MCF 10A (cell line): Measurements from ENCODE around the gene MRGPRG. TPM values are rescaled to one million over a fixed set of nuclear protein-coding genes. Genes with fewer than 3 reads are reported as not detected.
"Not testable (repeated sequence)": the region's sequence is repeated elsewhere in the genome, so short reads cannot be mapped to it uniquely, and the experiment has no call there.

ENCODE experiments used
- Bru-seq: library from RNA; stranded (reverse); fragments of 400-500 nt; gene quantifications from one replicate; lab custom pipeline; 2021; lab: Mats Ljungman, UMichigan
- BruChase-seq, 2 experiments: library from RNA; stranded (reverse); fragments of 400-500 nt; gene quantifications; one replicate each; lab custom pipeline; 2021; lab: Mats Ljungman, UMichigan
- BruUV-seq: library from RNA; stranded (reverse); fragments of 400-500 nt; replicated peaks from 2 replicates; lab custom pipeline; 2021; lab: Mats Ljungman, UMichigan
- CTCF ChIA-PET: fragments of 300-600 bp; sonication (Branson Sonifier 250); formaldehyde crosslinking; extraction: SDS; loops from one replicate; lab custom pipeline; 2021; ENCODE audit warnings: antibody characterized with exemption, inconsistent platforms; lab: Yijun Ruan, JAX
- POLR2A ChIA-PET: fragments of 300-600, 350-650 bp; sonication (Branson Sonifier 250); formaldehyde crosslinking; extraction: SDS; loops from one replicate; lab custom pipeline; 2020; ENCODE audit warnings: antibody characterized with exemption, inconsistent platforms; lab: Yijun Ruan, JAX
- DNase-seq: peaks from one replicate; pipeline ENCODE4 v3.0.0-alpha.2; 2018; ENCODE audit not compliant: unreplicated experiment
- H3K27ac Mint-ChIP-seq: one replicate; pipeline ENCODE4 v1.8.0; 2022; ENCODE audit warnings: mild to moderate bottlenecking, low read depth, mixed read lengths; ENCODE audit not compliant: unreplicated experiment
- H3K27me3 Mint-ChIP-seq: one replicate; pipeline ENCODE4 v1.8.0; 2022; ENCODE audit warnings: mixed read lengths; ENCODE audit not compliant: insufficient read depth, unreplicated experiment
- H3K36me3 Mint-ChIP-seq: one replicate; pipeline ENCODE4 v1.8.0; 2022; ENCODE audit warnings: mild to moderate bottlenecking, moderate library complexity, mixed read lengths; ENCODE audit not compliant: insufficient read depth, unreplicated experiment
- H3K4me1 Mint-ChIP-seq: one replicate; pipeline ENCODE4 v1.8.0; 2022; ENCODE audit warnings: mixed read lengths; ENCODE audit not compliant: insufficient read depth, unreplicated experiment
- H3K4me3 Mint-ChIP-seq: one replicate; pipeline ENCODE4 v1.8.0; 2022; ENCODE audit warnings: mild to moderate bottlenecking, moderate library complexity, mixed read lengths; ENCODE audit not compliant: unreplicated experiment
- H3K9me3 Mint-ChIP-seq: one replicate; pipeline ENCODE4 v1.8.0; 2022; ENCODE audit warnings: mixed read lengths; ENCODE audit not compliant: unreplicated experiment
- CTCF ChIP-seq: fragments of 200-600 bp; IDR thresholded peaks from one replicate; pipeline ENCODE4 v1.8.0; 2022; ENCODE audit warnings: antibody characterized with exemption, mild to moderate bottlenecking; ENCODE audit not compliant: unreplicated experiment
- intact Hi-C: fragments of 100-400 bp; cut with micrococcal nuclease; formaldehyde crosslinking; loops from 2 replicates; pipeline ENCODE4 v1.14.1; 2022
- long read RNA-seq: library from polyadenylated mRNA; stranded (forward); transcript quantifications from one replicate; pipeline ENCODE4 v2.0.0, GENCODE V29; 2022
- total RNA-seq: library from RNA; stranded (reverse); gene quantifications from 2 replicates; pipeline ENCODE4 v1.2.3, GENCODE V29; 2022

MRGPRG gene
- total RNA-seq, result not detected in 2 replicates
- not detected for Bru-seq, nascent RNA
- BruChase-seq, experiment 1, labeled RNA remaining after a 6-hour chase, result not detected
- BruChase-seq, experiment 2, labeled RNA remaining after a 2-hour chase, result not detected
- long read RNA-seq, result 0 reads

DNA sequence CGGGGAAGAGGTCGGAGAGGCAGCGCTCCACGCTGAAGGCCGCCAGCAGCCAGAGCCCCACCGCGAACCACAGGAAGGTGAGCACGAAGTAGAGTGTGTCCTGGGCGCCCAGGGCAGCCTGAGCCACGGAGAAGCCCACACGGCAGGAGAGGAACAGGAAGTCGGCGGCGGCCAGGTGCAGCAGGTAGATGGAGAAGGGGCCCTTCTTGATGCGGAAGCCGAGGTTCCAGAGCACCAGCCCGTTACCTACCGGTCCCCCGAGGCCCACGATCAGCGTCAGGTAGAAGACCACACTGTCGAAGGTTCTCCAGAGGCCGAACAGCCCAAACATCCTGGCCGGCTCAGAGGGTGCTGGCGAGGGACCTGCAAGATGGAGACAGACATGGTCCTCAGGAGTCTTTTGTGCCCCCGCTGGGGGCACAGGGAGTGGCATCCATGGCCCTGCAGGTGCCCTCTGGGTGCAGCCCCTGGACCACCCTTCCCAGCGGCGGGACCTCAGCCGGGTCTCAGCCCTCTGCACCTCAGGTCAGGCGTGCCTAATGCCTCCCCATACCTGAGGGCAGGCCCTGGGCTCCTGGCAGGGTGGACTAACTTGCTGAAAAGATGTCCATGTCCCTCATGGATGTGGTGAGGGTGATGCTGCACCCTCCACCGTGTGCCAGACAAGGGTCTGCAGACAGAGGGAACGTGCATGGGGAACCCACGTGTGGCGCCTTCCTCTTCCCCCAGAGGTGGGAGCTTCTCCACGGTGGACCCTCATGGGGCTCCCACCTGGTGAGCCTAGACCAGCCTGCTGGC, at the start of gene MRGPRG:
MRGPRG (minus strand) TSS at position 331 of the 798 bp plus-strand sequence; CDS start at position 331, 0 bp downstream.
- Mint-ChIP-seq H3K4me1 (peaks cover 14% of the 10 kb centered on the region), H3K36me3 (no peaks in the 10 kb centered on the region), H3K27ac (no peak within 1 kb of the TSS), H3K27me3 (peaks cover 91% of the 10 kb centered on the region), H3K4me3 (no peak within 1 kb of the TSS), H3K9me3 (no peaks in the 10 kb centered on the region)
- no TSS peak for BruUV-seq
- intact Hi-C loops, result loop anchor here (5.0 to 10.0 kb wide), 2 partner anchors 181 to 186 kb away; no protein-coding TSS in a partner anchor
- TF ChIP-seq CTCF, result no peak
- ChIA-PET POLR2A (no interaction called here), CTCF (interaction anchor here (0.6 to 1.6 kb wide), 3 partner anchors 11 to 109 kb away, joined by 3 to 4 read pairs (median 4); no protein-coding TSS in a partner anchor)
- no peak for DNase-seq

GRCh38 chr11:3262548-3262947, 43.9 kb upstream of the MRGPRG start:
- CTCF ChIA-PET, H3K27me3 Mint-ChIP-seq, intact Hi-C loops, H3K36me3 Mint-ChIP-seq, BruUV-seq, DNase-seq, H3K4me3 Mint-ChIP-seq, H3K4me1 Mint-ChIP-seq, POLR2A ChIA-PET, H3K27ac Mint-ChIP-seq, H3K9me3 Mint-ChIP-seq: not testable (repeated sequence)

- H3K27ac Mint-ChIP-seq, POLR2A ChIA-PET, H3K27me3 Mint-ChIP-seq, H3K36me3 Mint-ChIP-seq, intact Hi-C loops, H3K9me3 Mint-ChIP-seq, H3K4me1 Mint-ChIP-seq, DNase-seq, H3K4me3 Mint-ChIP-seq, CTCF ChIA-PET, BruUV-seq: not testable (repeated sequence)
Measured at GRCh38 chr11:3261831-3262230, 43.2 kb upstream of the MRGPRG start.

DNA sequence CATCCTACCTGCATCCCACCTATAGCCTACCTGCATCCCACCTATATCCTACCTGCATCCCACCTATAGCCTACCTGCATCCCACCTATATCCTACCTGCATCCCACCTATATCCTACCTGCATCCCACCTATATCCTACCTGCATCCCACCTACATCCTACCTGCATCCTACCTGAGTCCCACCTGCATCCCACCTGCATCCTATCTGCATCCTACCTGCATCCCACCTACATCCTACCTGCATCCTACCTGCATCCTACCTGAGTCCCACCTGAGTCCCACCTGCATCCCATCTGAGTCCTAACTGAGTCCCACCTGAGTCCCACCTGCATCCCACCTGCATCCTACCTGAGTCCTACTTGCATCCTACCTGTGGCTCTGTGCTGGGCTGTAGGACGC, 38.9 kb upstream of the MRGPRG start:
- H3K27me3 Mint-ChIP-seq, H3K27ac Mint-ChIP-seq, H3K36me3 Mint-ChIP-seq, H3K9me3 Mint-ChIP-seq, DNase-seq, H3K4me3 Mint-ChIP-seq, BruUV-seq, intact Hi-C loops, CTCF ChIA-PET, POLR2A ChIA-PET, H3K4me1 Mint-ChIP-seq: not testable (repeated sequence)

DNA sequence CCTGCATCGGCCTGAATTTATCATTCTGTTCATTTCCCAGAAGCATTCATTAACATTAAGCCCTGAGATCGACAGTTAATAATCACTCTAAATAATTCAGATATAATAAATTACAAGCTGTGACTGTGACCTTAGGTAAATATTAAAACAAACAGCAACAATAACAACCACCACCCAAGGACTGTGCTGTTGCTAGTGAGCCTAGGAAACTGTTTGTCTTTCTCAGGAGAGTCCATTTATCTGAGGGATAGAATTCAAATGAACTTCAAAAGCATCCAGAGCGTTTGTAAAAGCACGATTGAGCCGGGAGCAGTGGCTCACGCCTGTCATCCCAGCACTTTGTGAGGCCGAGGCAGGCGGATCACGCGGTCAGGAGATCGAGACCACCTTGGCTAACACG, 36.6 kb upstream of the MRGPRG start:
- H3K4me3 Mint-ChIP-seq, H3K9me3 Mint-ChIP-seq, DNase-seq, CTCF ChIA-PET, intact Hi-C loops, H3K4me1 Mint-ChIP-seq, POLR2A ChIA-PET, H3K36me3 Mint-ChIP-seq, BruUV-seq, H3K27ac Mint-ChIP-seq, H3K27me3 Mint-ChIP-seq: not testable (repeated sequence)

DNA sequence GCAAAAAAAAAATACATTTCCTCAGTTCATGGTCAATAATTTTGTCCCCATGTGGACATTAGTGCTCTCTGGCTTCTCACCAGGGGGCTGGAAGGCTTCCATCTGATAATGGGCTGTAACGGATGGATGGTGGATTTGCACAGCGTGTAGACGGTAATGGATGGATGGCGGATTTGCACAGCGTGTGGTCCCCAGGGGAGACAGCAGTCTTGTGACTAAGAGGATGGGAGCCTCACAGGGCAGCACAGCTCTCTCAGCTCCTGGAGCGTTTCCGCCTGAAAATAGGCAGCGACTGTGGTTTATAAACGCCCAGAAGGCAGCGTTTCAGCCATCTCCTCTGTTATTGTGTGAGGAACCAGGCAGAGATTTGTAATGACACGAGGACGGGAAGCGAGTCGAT, 36.2 kb upstream of the MRGPRG start:
- not testable (repeated sequence) for DNase-seq

More for the DNA sequence above, 36.2 kb upstream of the MRGPRG start:
- H3K4me3 Mint-ChIP-seq, CTCF ChIA-PET, H3K9me3 Mint-ChIP-seq, H3K27ac Mint-ChIP-seq, H3K27me3 Mint-ChIP-seq, intact Hi-C loops, H3K36me3 Mint-ChIP-seq, H3K4me1 Mint-ChIP-seq, POLR2A ChIA-PET, BruUV-seq: not testable (repeated sequence)
